ENCODE results near the gene ATPAF2.

The ATPAF2 gene

GRCh38 chr17:18066866-18067265, 27.9 kb upstream of the ATPAF2 start:
- H3K4me1 ChIP-seq (ENCODE audit: control insufficient read depth in 1 of 2, insufficient read depth in 2 of 2, low read length in 2 of 2) = peaks cover 0 to 4% of the 10 kb centered on the region in 2 donors
- H3K9me3 ChIP-seq (ENCODE audit: control insufficient read depth in 1 of 2, low read length in 2 of 2) = no peaks in the 10 kb centered on the region
- no peak overlapping the region for H3K27ac ChIP-seq (ENCODE audit: low read depth, low read length)
- H3K9ac ChIP-seq (ENCODE audit: low read depth in 1 of 2, low read length in 2 of 2) = no peak overlapping the region
- H3K27me3 ChIP-seq (ENCODE audit: control insufficient read depth in 1 of 2, insufficient read depth in 2 of 2, low read length in 2 of 2) = no peaks in the 10 kb centered on the region
- peaks cover 2 to 36% of the 10 kb centered on the region in 2 donors for H3K36me3 ChIP-seq (ENCODE audit: control insufficient read depth in 1 of 2, insufficient read depth in 2 of 2, low read length in 2 of 2)
- no peak overlapping the region for H3K4me3 ChIP-seq (ENCODE audit: low read depth in 1 of 2, low read length in 2 of 2)

- Histone ChIP-seq H3K36me3 (ENCODE audit: control insufficient read depth in 1 of 2, insufficient read depth in 2 of 2, low read length in 2 of 2) (peaks cover 6 to 46% of the 10 kb centered on the region in 2 donors), H3K4me3 (ENCODE audit: low read depth in 1 of 2, low read length in 2 of 2) (no peak overlapping the region)
Measured at GRCh38 chr17:18065546-18065945, 26.6 kb upstream of the ATPAF2 start.

GRCh38 chr17:18064053-18064452, 25.1 kb upstream of the ATPAF2 start:
- no peak overlapping the region for H3K9ac ChIP-seq (ENCODE audit: low read depth in 1 of 2, low read length in 2 of 2)
- no peaks in the 10 kb centered on the region for H3K4me1 ChIP-seq (ENCODE audit: control insufficient read depth in 1 of 2, insufficient read depth in 2 of 2, low read length in 2 of 2)
- H3K9me3 ChIP-seq (ENCODE audit: control insufficient read depth in 1 of 2, low read length in 2 of 2) = no peaks in the 10 kb centered on the region
- no peak overlapping the region for H3K27ac ChIP-seq (ENCODE audit: low read depth, low read length)
- H3K27me3 ChIP-seq (ENCODE audit: control insufficient read depth in 1 of 2, insufficient read depth in 2 of 2, low read length in 2 of 2) = no peaks in the 10 kb centered on the region
- H3K36me3 ChIP-seq (ENCODE audit: control insufficient read depth in 1 of 2, insufficient read depth in 2 of 2, low read length in 2 of 2) = peaks cover 9 to 51% of the 10 kb centered on the region in 2 donors
- no peak overlapping the region for H3K4me3 ChIP-seq (ENCODE audit: low read depth in 1 of 2, low read length in 2 of 2)

More at GRCh38 chr17:18065546-18065945, 26.6 kb upstream of the ATPAF2 start:
- no peaks in the 10 kb centered on the region for H3K27me3 ChIP-seq (ENCODE audit: control insufficient read depth in 1 of 2, insufficient read depth in 2 of 2, low read length in 2 of 2)
- H3K9me3 ChIP-seq (ENCODE audit: control insufficient read depth in 1 of 2, low read length in 2 of 2) = no peaks in the 10 kb centered on the region
- no peak overlapping the region for H3K9ac ChIP-seq (ENCODE audit: low read depth in 1 of 2, low read length in 2 of 2)
- H3K4me1 ChIP-seq (ENCODE audit: control insufficient read depth in 1 of 2, insufficient read depth in 2 of 2, low read length in 2 of 2) = no peaks in the 10 kb centered on the region
- H3K27ac ChIP-seq (ENCODE audit: low read depth, low read length) = no peak overlapping the region

DNA sequence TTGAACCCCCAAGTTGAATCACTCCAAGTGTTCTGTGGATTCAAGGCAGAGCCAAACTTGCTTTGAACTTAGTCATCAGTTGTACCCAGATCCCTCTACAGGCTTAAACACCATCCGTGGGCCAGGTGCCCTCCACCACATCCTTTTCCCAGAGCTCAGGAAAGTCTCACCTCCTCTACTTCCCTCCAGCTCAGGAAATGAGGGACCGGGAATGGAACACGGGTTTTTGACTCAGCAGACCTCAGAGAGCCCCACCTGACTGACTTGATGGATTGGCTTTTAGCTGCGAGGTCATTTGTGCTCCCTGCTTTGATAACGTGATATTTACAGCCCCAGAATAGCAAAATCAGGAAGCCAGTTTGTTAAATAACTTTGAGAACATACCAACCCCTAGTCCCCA, 20.3 kb upstream of the ATPAF2 start:
- no peaks in the 10 kb centered on the region for H3K27me3 ChIP-seq (ENCODE audit: control insufficient read depth in 1 of 2, insufficient read depth in 2 of 2, low read length in 2 of 2)
- no peaks in the 10 kb centered on the region for H3K4me1 ChIP-seq (ENCODE audit: control insufficient read depth in 1 of 2, insufficient read depth in 2 of 2, low read length in 2 of 2)
- H3K27ac ChIP-seq (ENCODE audit: low read depth, low read length) = no peak overlapping the region
- no peak overlapping the region for H3K9ac ChIP-seq (ENCODE audit: low read depth in 1 of 2, low read length in 2 of 2)
- no peak overlapping the region for H3K4me3 ChIP-seq (ENCODE audit: low read depth in 1 of 2, low read length in 2 of 2)
- peaks cover 29 to 51% of the 10 kb centered on the region in 2 donors for H3K36me3 ChIP-seq (ENCODE audit: control insufficient read depth in 1 of 2, insufficient read depth in 2 of 2, low read length in 2 of 2)
- no peaks in the 10 kb centered on the region for H3K9me3 ChIP-seq (ENCODE audit: control insufficient read depth in 1 of 2, low read length in 2 of 2)

DNA sequence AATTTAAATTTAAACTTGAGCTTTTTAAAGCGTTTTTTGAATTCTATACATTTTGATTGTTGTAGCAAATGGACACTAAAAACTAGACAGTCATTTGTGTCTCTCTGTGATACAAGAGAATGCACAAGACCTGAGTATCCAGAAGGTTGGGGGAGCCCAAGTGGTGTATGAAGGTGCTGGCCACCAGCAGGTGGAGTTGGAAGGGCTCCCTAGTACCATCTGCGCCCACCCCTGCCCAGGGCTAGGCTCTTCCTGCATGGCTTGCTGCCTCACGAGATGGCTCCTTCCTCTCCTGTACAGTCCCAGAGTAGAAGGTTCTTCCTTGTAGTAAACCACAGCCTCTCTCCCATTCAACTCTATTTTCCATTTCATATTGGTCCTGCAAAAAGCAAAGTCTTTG, 17.2 kb upstream of the ATPAF2 start:
- no peaks in the 10 kb centered on the region for H3K9me3 ChIP-seq (ENCODE audit: control insufficient read depth in 1 of 2, low read length in 2 of 2)
- H3K27me3 ChIP-seq (ENCODE audit: control insufficient read depth in 1 of 2, insufficient read depth in 2 of 2, low read length in 2 of 2) = no peaks in the 10 kb centered on the region
- peaks cover 27 to 37% of the 10 kb centered on the region in 2 donors for H3K36me3 ChIP-seq (ENCODE audit: control insufficient read depth in 1 of 2, insufficient read depth in 2 of 2, low read length in 2 of 2)
- H3K4me1 ChIP-seq (ENCODE audit: control insufficient read depth in 1 of 2, insufficient read depth in 2 of 2, low read length in 2 of 2) = no peaks in the 10 kb centered on the region
- no peak overlapping the region for H3K27ac ChIP-seq (ENCODE audit: low read depth, low read length)
- no peak overlapping the region for H3K9ac ChIP-seq (ENCODE audit: low read depth in 1 of 2, low read length in 2 of 2)
- H3K4me3 ChIP-seq (ENCODE audit: low read depth in 1 of 2, low read length in 2 of 2) = no peak overlapping the region

- no peaks in the 10 kb centered on the region for H3K27me3 ChIP-seq (ENCODE audit: control insufficient read depth in 1 of 2, insufficient read depth in 2 of 2, low read length in 2 of 2)
- no peak overlapping the region for H3K4me3 ChIP-seq (ENCODE audit: low read depth in 1 of 2, low read length in 2 of 2)
- peaks cover 27 to 34% of the 10 kb centered on the region in 2 donors for H3K36me3 ChIP-seq (ENCODE audit: control insufficient read depth in 1 of 2, insufficient read depth in 2 of 2, low read length in 2 of 2)
- H3K27ac ChIP-seq (ENCODE audit: low read depth, low read length) = no peak overlapping the region
- no peak overlapping the region for H3K9ac ChIP-seq (ENCODE audit: low read depth in 1 of 2, low read length in 2 of 2)
- no peaks in the 10 kb centered on the region for H3K4me1 ChIP-seq (ENCODE audit: control insufficient read depth in 1 of 2, insufficient read depth in 2 of 2, low read length in 2 of 2)
- no peaks in the 10 kb centered on the region for H3K9me3 ChIP-seq (ENCODE audit: control insufficient read depth in 1 of 2, low read length in 2 of 2)
Measured at GRCh38 chr17:18055597-18055996, 16.6 kb upstream of the ATPAF2 start.

DNA sequence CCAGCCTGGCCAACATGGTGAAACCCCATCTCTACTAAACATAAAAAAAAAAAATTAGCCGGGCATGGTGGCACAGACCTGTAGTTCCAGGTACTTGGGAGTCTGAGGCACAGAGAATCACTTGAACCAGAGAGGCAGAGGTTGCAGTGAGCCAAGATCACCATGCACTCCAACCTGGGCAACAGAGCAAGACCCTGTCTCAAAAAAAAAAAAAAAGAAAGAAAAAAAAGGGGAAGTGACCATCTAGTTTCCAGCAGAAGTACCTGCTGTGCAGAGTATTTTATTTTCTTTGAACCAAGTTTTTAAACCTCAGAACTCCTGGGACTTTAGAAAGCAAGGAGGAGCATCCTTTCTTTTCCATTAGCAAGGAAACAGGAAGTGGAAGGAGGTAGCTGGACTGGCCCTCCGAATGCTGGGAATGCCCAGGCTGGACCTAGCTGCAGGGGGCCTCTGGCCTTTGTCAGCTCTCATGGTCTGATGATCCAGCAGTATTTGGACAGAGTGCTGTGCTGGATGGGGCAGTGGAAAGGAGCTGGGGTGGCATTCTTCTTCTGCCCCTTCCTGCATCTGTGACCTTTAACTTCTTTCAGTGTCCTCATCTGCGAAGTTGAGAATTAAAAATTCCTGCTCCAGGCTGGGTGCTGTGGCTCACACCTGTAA, 6.9 kb upstream of the ATPAF2 start:
- Histone ChIP-seq H3K27ac (ENCODE audit: low read depth, low read length) (no peak overlapping the region), H3K9me3 (ENCODE audit: control insufficient read depth in 1 of 2, low read length in 2 of 2) (no peaks in the 10 kb centered on the region), H3K27me3 (ENCODE audit: control insufficient read depth in 1 of 2, insufficient read depth in 2 of 2, low read length in 2 of 2) (no peaks in the 10 kb centered on the region), H3K4me3 (ENCODE audit: low read depth in 1 of 2, low read length in 2 of 2) (no peak overlapping the region), H3K4me1 (ENCODE audit: control insufficient read depth in 1 of 2, insufficient read depth in 2 of 2, low read length in 2 of 2) (peaks cover under 1 to 3% of the 10 kb centered on the region in 2 donors), H3K9ac (ENCODE audit: low read depth in 1 of 2, low read length in 2 of 2) (no peak overlapping the region), H3K36me3 (ENCODE audit: control insufficient read depth in 1 of 2, insufficient read depth in 2 of 2, low read length in 2 of 2) (peaks cover 3 to 14% of the 10 kb centered on the region in 2 donors)

- no peak overlapping the region for H3K9ac ChIP-seq (ENCODE audit: low read depth in 1 of 2, low read length in 2 of 2)
- no peak overlapping the region for H3K4me3 ChIP-seq (ENCODE audit: low read depth in 1 of 2, low read length in 2 of 2)
- peaks cover 3 to 11% of the 10 kb centered on the region in 2 donors for H3K36me3 ChIP-seq (ENCODE audit: control insufficient read depth in 1 of 2, insufficient read depth in 2 of 2, low read length in 2 of 2)
- no peak overlapping the region for H3K27ac ChIP-seq (ENCODE audit: low read depth, low read length)
- peaks cover 10 to 11% of the 10 kb centered on the region in 2 donors for H3K4me1 ChIP-seq (ENCODE audit: control insufficient read depth in 1 of 2, insufficient read depth in 2 of 2, low read length in 2 of 2)
- H3K9me3 ChIP-seq (ENCODE audit: control insufficient read depth in 1 of 2, low read length in 2 of 2) = no peaks in the 10 kb centered on the region
- no peaks in the 10 kb centered on the region for H3K27me3 ChIP-seq (ENCODE audit: control insufficient read depth in 1 of 2, insufficient read depth in 2 of 2, low read length in 2 of 2)
Measured at GRCh38 chr17:18044609-18045008, 5.6 kb upstream of the ATPAF2 start.

- no peaks in the 10 kb centered on the region for H3K27me3 ChIP-seq (ENCODE audit: control insufficient read depth in 1 of 2, insufficient read depth in 2 of 2, low read length in 2 of 2)
- H3K4me1 ChIP-seq (ENCODE audit: control insufficient read depth in 1 of 2, insufficient read depth in 2 of 2, low read length in 2 of 2) = peaks cover 11% of the 10 kb centered on the region in 2 donors
- no peaks in the 10 kb centered on the region for H3K9me3 ChIP-seq (ENCODE audit: control insufficient read depth in 1 of 2, low read length in 2 of 2)
- H3K4me3 ChIP-seq (ENCODE audit: low read depth in 1 of 2, low read length in 2 of 2) = no peak overlapping the region
- no peak overlapping the region for H3K9ac ChIP-seq (ENCODE audit: low read depth in 1 of 2, low read length in 2 of 2)
- no peak overlapping the region for H3K27ac ChIP-seq (ENCODE audit: low read depth, low read length)
- peaks cover 3 to 11% of the 10 kb centered on the region in 2 donors for H3K36me3 ChIP-seq (ENCODE audit: control insufficient read depth in 1 of 2, insufficient read depth in 2 of 2, low read length in 2 of 2)
Measured at GRCh38 chr17:18043491-18043890, 4.5 kb upstream of the ATPAF2 start.

DNA sequence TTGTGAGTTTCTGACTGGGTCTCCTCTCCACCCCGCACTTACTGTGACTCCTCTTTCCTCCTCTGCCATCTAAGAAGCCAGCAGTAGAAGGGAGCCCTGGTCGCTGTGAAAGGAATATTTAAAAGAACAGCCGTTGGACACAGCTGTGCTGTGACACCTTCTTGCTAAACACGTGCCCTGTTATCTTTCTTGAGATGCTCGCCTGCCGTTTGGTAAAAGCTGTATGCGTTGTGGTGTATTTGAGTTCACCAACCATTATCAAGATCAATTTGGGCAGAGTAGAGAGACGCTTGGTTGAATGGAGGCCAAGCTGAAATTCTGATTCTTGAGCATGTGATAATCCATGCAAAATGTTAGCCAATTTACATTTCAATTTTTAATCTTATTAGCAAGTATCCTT, 4.0 kb upstream of the ATPAF2 start:
- Histone ChIP-seq H3K9ac (ENCODE audit: low read depth in 1 of 2, low read length in 2 of 2) (no peak overlapping the region), H3K36me3 (ENCODE audit: control insufficient read depth in 1 of 2, insufficient read depth in 2 of 2, low read length in 2 of 2) (peaks cover 3 to 11% of the 10 kb centered on the region in 2 donors), H3K27me3 (ENCODE audit: control insufficient read depth in 1 of 2, insufficient read depth in 2 of 2, low read length in 2 of 2) (no peaks in the 10 kb centered on the region), H3K4me3 (ENCODE audit: low read depth in 1 of 2, low read length in 2 of 2) (no peak overlapping the region), H3K9me3 (ENCODE audit: control insufficient read depth in 1 of 2, low read length in 2 of 2) (no peaks in the 10 kb centered on the region), H3K4me1 (ENCODE audit: control insufficient read depth in 1 of 2, insufficient read depth in 2 of 2, low read length in 2 of 2) (peaks cover 15 to 16% of the 10 kb centered on the region in 2 donors), H3K27ac (ENCODE audit: low read depth, low read length) (no peak overlapping the region)
